Keratinocyte (primary cell): Measurements from ENCODE around the gene FOXC1. TPM values are rescaled to one million over a fixed set of nuclear protein-coding genes. Genes with fewer than 3 reads are reported as not detected.

Experiments
- DNase-seq: peaks from one replicate; pipeline ENCODE4 v3.0.0-alpha.2; 2011; ENCODE audit warnings: low read depth, missing footprints, low spot score
- FAIRE-seq: peaks from 2 replicates; lab custom pipeline; 2011; peaks lifted over from hg19 to GRCh38; lab: Jason Lieb, UNC
- H2AFZ ChIP-seq: 2 replicates; pipeline ENCODE4 v1.6.0; 2012; ENCODE audit warnings: low read length, control low read depth, inconsistent platforms; ENCODE audit not compliant: control insufficient read depth
- H3K27ac ChIP-seq: 2 replicates; pipeline ENCODE4 v1.5.1; 2011; ENCODE audit warnings: low read length; ENCODE audit not compliant: control insufficient read depth, insufficient read depth
- H3K27me3 ChIP-seq: 3 replicates; pipeline ENCODE4 v1.6.0; 2011; ENCODE audit warnings: low read length; ENCODE audit not compliant: control insufficient read depth, insufficient read depth; ENCODE audit errors: extremely low read depth
- H3K36me3 ChIP-seq, 2 experiments: 2 replicates in 1 of 2; 3 replicates in 1 of 2; pipeline ENCODE4 v1.5.1; 2011; ENCODE audit warnings: low read length in 2 of 2, mild to moderate bottlenecking in 1 of 2; ENCODE audit not compliant: control insufficient read depth in 2 of 2, insufficient read depth in 2 of 2; ENCODE audit errors: extremely low read depth in 1 of 2
- H3K4me1 ChIP-seq: 3 replicates; pipeline ENCODE4 v1.5.1; 2011; ENCODE audit warnings: low read length; ENCODE audit not compliant: control insufficient read depth, insufficient read depth; ENCODE audit errors: extremely low read depth
- H3K4me2 ChIP-seq: 3 replicates; pipeline ENCODE4 v1.6.0; 2011; ENCODE audit warnings: low read depth, low read length; ENCODE audit not compliant: control insufficient read depth, insufficient read depth; ENCODE audit errors: extremely low read depth
- H3K4me3 ChIP-seq, 3 experiments: fragments of 200-600 bp in 1 of 3; sonication (generic) in 1 of 3; 2 replicates in 2 of 3; 3 replicates in 1 of 3; pipeline ENCODE4 v1.5.1; 2011 to 2016; ENCODE audit warnings: low read length in 3 of 3, mild to moderate bottlenecking in 3 of 3, control low read depth in 2 of 3, inconsistent platforms in 1 of 3, low read depth in 1 of 3, mixed read lengths in 1 of 3, mixed run types in 1 of 3, moderate library complexity in 1 of 3; ENCODE audit not compliant: control insufficient read depth in 2 of 3, insufficient read depth in 2 of 3; ENCODE audit errors: extremely low read depth in 1 of 3
- H3K79me2 ChIP-seq: 2 replicates; pipeline ENCODE4 v1.6.0; 2012; ENCODE audit warnings: low read length; ENCODE audit not compliant: control insufficient read depth, insufficient read depth
- H3K9ac ChIP-seq: 3 replicates; pipeline ENCODE4 v1.6.0; 2011; ENCODE audit warnings: low read length; ENCODE audit not compliant: control insufficient read depth, insufficient read depth; ENCODE audit errors: extremely low read depth
- H3K9me1 ChIP-seq: 3 replicates; pipeline ENCODE4 v1.6.0; 2011; ENCODE audit warnings: low read length; ENCODE audit not compliant: control insufficient read depth, insufficient read depth; ENCODE audit errors: extremely low read depth
- H3K9me3 ChIP-seq: 2 replicates; pipeline ENCODE4 v1.5.1; 2012; ENCODE audit warnings: low read depth, low read length; ENCODE audit not compliant: control insufficient read depth
- H4K20me1 ChIP-seq: 3 replicates; pipeline ENCODE4 v1.6.0; 2011; ENCODE audit warnings: low read length; ENCODE audit not compliant: control insufficient read depth, insufficient read depth; ENCODE audit errors: extremely low read depth
- EZH2 ChIP-seq: IDR thresholded peaks from one replicate; pipeline ENCODE4 v1.6.1; 2012; ENCODE audit warnings: inconsistent platforms, mild to moderate bottlenecking, low read length, moderate library complexity
- dilution Hi-C: fragments of 300-500 bp; cut with MboI; formaldehyde crosslinking; loops from one replicate; pipeline ENCODE4 v1.7.0; 2020; ENCODE audit warnings: low sequenced_read_pairs; ENCODE audit not compliant: extremely low pct_ligation_motif_present
- polyA plus RNA-seq, 5 experiments: library from polyadenylated mRNA; depleted of rRNA in 3 of 5; stranded (reverse) in 3 of 5; stranded (forward) in 1 of 5; unstranded in 1 of 5; fragments of >200 nt; gene quantifications; 1 replicate in 1 of 5; 2 replicates in 3 of 5; 3 replicates in 1 of 5; pipeline versions ENCODE4 v1.2.1 to v1.2.3, GENCODE V29; 2011 to 2012; ENCODE audit warnings: missing spikeins in 2 of 5, low read depth in 1 of 5, low replicate concordance in 1 of 5
- TF ChIP-seq, protein P1 (sequence below), 3 experiments: IDR thresholded peaks in 1 of 3; conservative IDR thresholded peaks in 1 of 3; optimal IDR thresholded peaks in 1 of 3; 2 replicates in 2 of 3; 3 replicates in 1 of 3; pipeline versions ENCODE3 to v1.5.1; 2011; ENCODE audit warnings: low read length in 3 of 3, mild to moderate bottlenecking in 3 of 3, moderate library complexity in 2 of 3, control low read depth in 1 of 3, inconsistent platforms in 1 of 3; ENCODE audit not compliant: insufficient read depth in 2 of 3; ENCODE audit errors: extremely low read depth in 1 of 3

FOXC1 gene
- polyA plus RNA-seq, 1 donor (not counting 4 experiments of a cell fraction or from before 2014, with no cell fraction given): 4.3 TPM

- H3K79me2 ChIP-seq: no peaks in the 10 kb centered on the region
- no peaks in the 10 kb centered on the region for H3K27me3 ChIP-seq
- no peaks in the 10 kb centered on the region for H3K4me1 ChIP-seq
- FAIRE-seq (no peak), DNase-seq (no peak)
- H3K9me1 ChIP-seq: no peaks in the 10 kb centered on the region
- H3K9me3 ChIP-seq: no peaks in the 10 kb centered on the region
- no peak overlapping the region for H3K27ac ChIP-seq
- dilution Hi-C loops: no loop called here
- H3K9ac ChIP-seq: no peak overlapping the region
- H2AFZ ChIP-seq: peak overlapping the region; percentile 1
- H4K20me1 ChIP-seq: no peaks in the 10 kb centered on the region
- H3K4me2 ChIP-seq: no peak overlapping the region
- no peaks in the 10 kb centered on the region for H3K36me3 ChIP-seq
- H3K4me3 ChIP-seq: no peak overlapping the region
- TF ChIP-seq EZH2: no peak
- TF ChIP-seq, protein P1, sequence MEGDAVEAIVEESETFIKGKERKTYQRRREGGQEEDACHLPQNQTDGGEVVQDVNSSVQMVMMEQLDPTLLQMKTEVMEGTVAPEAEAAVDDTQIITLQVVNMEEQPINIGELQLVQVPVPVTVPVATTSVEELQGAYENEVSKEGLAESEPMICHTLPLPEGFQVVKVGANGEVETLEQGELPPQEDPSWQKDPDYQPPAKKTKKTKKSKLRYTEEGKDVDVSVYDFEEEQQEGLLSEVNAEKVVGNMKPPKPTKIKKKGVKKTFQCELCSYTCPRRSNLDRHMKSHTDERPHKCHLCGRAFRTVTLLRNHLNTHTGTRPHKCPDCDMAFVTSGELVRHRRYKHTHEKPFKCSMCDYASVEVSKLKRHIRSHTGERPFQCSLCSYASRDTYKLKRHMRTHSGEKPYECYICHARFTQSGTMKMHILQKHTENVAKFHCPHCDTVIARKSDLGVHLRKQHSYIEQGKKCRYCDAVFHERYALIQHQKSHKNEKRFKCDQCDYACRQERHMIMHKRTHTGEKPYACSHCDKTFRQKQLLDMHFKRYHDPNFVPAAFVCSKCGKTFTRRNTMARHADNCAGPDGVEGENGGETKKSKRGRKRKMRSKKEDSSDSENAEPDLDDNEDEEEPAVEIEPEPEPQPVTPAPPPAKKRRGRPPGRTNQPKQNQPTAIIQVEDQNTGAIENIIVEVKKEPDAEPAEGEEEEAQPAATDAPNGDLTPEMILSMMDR (optimal IDR thresholded peaks at IDR 0.05 in 1 of 3, IDR thresholded peaks at IDR 0.05 in 1 of 3, conservative IDR thresholded peaks at IDR 0.05 in 1 of 3; ENCODE audit: extremely low read depth in 1 of 3, insufficient read depth in 2 of 3, low read length in 3 of 3): no peak
Observed at GRCh38 chr6:1574083-1574761, 35.5 kb upstream of the FOXC1 start.

DNA sequence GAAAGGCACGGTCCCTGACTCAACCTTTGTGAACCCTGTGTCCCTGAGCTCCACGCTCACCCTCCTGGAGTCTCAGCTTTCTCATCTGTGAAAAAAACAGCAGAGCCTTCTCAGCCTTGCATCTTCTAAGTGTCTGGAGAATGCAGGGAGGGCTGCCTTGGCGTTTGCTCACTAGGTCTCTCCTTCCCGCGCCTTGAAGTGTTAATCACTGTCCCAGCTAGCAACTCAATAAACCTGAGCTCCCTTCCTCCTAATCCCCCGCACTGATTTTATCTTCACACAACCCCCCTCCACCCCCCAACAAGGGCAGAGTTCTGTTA is 34.9 kb upstream of the FOXC1 start:
- no peak for FAIRE-seq
- TF ChIP-seq, protein P1 (optimal IDR thresholded peaks at IDR 0.05 in 1 of 3, IDR thresholded peaks at IDR 0.05 in 1 of 3, conservative IDR thresholded peaks at IDR 0.05 in 1 of 3; ENCODE audit: extremely low read depth in 1 of 3, insufficient read depth in 2 of 3, low read length in 3 of 3): no peak
- no peak for TF ChIP-seq EZH2
- H3K9ac ChIP-seq: no peak overlapping the region

More for the DNA sequence above, 34.9 kb upstream of the FOXC1 start:
- Histone ChIP-seq H3K27ac (no peak overlapping the region), H3K36me3 (no peaks in the 10 kb centered on the region), H4K20me1 (no peaks in the 10 kb centered on the region), H2AFZ (no peak overlapping the region), H3K27me3 (peaks cover 2% of the 10 kb centered on the region), H3K4me1 (no peaks in the 10 kb centered on the region), H3K9me1 (no peaks in the 10 kb centered on the region), H3K4me2 (no peak overlapping the region), H3K4me3 (no peak overlapping the region), H3K79me2 (no peaks in the 10 kb centered on the region), H3K9me3 (no peaks in the 10 kb centered on the region)
- no peak for DNase-seq
- dilution Hi-C loops: no loop called here
